Ramos (cell line): Measurements from ENCODE around the gene DARS2.

Source experiments
- in situ Hi-C: fragments of 300-500 bp; cut with MboI; formaldehyde crosslinking; loops from one replicate; pipeline ENCODE4 v1.14.3; 2022; ENCODE audit warnings: low sequenced_read_pairs; ENCODE audit not compliant: unreplicated experiment

Gene DARS2

GRCh38 chr1:173859547-173859946 is 35.1 kb downstream of the DARS2 start:
- in situ Hi-C loops = loop anchor here (25.0 kb wide), 1 partner anchor 1153 kb away; the partner anchor contains the start of gene MRPS14

- in situ Hi-C loops = loop anchor here (25.0 kb wide), 1 partner anchor 1152 kb away; the partner anchor contains the start of gene MRPS14
Measured at GRCh38 chr1:173860065-173860464, 35.6 kb downstream of the DARS2 start.

DNA sequence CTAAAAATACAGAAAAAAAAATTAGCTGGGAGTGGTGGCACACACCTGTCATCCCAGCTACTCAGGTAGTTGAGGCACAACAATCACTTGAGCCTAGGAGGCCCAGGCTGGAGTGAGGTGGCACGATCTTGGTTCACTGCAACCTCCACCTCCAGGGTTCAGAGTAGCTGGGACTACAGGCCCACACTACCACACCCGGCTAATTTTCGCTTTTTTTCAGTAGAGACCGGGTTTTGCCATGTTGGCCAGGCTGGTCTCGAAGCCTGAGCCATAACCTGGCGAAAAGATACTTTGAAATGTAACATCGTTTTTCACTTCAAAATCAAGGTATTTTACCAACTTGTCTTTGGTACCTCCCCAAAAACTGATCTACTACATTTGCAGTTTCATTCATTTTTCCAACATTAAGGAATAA is 37.3 kb downstream of the DARS2 start:
- in situ Hi-C loops = loop anchor here (25.0 kb wide), 1 partner anchor 1151 kb away; the partner anchor contains the start of gene MRPS14

DNA sequence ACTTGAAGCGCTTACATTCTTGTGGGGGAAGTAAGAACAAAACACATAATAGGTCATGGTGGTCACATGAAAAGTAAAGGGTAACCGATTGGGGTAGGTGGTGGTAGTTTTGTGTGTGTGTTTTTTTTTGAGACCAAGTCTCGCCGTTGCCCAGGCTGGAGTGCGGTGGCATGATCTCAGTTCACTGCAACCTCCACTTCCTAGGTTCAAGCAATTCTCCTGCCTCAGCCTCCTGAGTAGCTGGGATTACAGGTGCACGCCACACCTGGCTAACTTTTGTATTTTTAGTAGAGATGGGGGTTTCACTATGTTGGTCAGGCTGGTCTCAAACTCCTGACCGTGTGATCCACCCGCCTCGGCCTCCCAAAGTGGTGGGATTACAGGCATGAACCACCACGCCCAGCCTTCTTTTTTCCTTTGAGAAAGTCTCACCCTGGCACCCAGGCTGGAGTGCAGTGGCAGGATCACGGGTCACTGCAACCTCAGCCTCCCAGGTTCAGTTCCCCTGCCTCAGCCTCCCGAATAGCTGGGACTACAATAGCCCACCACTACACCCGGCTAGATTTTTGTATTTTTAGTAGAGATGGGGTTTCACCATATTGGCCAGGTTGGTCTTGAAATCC is 37.8 kb downstream of the DARS2 start:
- in situ Hi-C loops = loop anchor here (25.0 kb wide), 1 partner anchor 1150 kb away; the partner anchor contains the start of gene MRPS14

- in situ Hi-C loops = loop anchor here (25.0 kb wide), 1 partner anchor 1150 kb away; the partner anchor contains the start of gene MRPS14
Measured at GRCh38 chr1:173862769-173863223, 38.3 kb downstream of the DARS2 start.

DNA sequence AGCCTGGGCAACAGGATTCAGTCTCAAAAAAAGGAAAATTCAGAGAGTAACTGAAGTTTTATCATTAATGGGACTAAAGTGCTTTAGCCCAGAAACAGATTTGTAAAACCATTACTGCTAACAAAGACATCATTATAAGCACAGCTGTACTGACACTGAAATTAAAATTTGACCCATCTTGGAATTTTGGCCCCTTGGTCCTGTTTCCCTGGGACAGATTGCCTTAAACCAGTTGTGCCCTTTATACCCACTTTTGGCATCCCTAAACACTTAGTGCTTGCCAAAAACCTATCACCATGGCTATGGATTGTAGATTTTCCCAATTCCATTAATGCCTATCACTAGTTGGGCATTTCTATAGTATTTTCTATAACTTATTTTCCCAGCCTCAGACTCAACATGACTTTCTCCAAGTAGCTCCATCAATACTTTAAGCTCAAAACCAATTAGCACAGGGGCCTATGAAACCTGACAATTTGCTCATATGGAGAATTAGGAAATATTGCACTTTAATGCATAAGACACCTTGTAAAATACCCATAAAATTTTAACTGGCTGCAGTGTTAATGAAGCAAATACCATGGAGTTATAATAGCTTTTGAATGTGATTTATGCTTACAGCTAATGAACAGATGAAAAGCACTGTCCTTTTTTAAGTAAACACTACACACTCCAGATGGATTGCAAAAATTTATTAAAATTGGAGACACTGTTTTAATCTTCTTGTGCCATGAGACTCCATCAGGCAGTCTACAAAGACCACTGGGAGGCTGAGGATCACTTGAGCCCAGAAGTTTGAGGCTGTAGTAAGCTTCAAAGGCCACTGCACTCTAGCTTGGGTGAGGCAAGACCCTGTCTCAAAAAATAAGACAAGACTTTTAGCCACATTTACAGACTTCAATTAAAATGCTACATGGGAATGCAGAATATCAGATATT is 39.0 kb downstream of the DARS2 start:
- in situ Hi-C loops = loop anchor here (25.0 kb wide), 1 partner anchor 1149 kb away; the partner anchor contains the start of gene MRPS14

- in situ Hi-C loops = loop anchor here (25.0 kb wide), 1 partner anchor 1148 kb away; the partner anchor contains the start of gene MRPS14
Measured at GRCh38 chr1:173864179-173864867, 39.9 kb downstream of the DARS2 start.

- in situ Hi-C loops = loop anchor here (25.0 kb wide), 1 partner anchor 1147 kb away; the partner anchor contains the start of gene MRPS14
Measured at GRCh38 chr1:173865468-173866164, 41.1 kb downstream of the DARS2 start.

GRCh38 chr1:173866413-173867115 is 42.1 kb downstream of the DARS2 start:
- in situ Hi-C loops = loop anchor here (25.0 kb wide), 1 partner anchor 1146 kb away; the partner anchor contains the start of gene MRPS14

DNA sequence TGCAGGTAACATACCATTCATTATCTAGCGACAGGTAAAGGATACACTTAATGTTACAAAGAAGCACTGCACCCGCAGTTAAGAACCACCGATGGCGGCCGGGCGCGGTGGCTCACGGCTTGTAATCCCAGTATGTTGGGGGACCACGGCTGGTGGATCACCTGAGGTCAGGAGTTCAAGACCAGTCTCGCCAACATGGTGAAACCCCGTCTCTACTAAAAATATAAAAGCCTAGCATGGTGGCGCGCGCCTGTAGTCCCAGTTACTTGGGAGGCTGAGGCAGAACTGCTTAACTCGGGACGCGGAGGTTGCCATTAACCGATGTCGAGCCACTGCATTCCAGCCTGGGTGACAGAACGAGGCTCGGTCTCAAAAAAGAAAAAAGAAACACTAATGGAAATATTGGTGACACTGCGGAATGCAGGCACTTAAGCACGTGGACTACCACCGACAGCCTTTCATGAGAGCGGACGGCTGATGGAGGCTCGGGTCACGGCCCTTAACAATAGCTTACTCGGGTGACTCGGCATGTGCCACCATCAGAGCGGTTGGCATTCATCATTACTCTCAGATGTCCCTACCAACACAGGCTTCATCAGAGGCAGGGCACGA is 42.8 kb downstream of the DARS2 start:
- in situ Hi-C loops = loop anchor here (25.0 kb wide), 1 partner anchor 1145 kb away; the partner anchor contains the start of gene MRPS14

- in situ Hi-C loops = loop anchor here (25.0 kb wide), 1 partner anchor 1144 kb away; the partner anchor contains the start of gene MRPS14
Measured at GRCh38 chr1:173867753-173868265, 43.3 kb downstream of the DARS2 start, which contains the start of gene GAS5. Gene GAS5 (minus strand): TSS chr1:173867989.

GRCh38 chr1:173868266-173869020 is 44.0 kb downstream of the DARS2 start, which contains the start of gene ZBTB37:
Gene ZBTB37 (plus strand): TSS chr1:173868380. CDS start chr1:173870226, 1,846 bp downstream.
- in situ Hi-C loops = loop anchor here (25.0 kb wide), 1 partner anchor 1144 kb away; the partner anchor contains the start of gene MRPS14

- in situ Hi-C loops = loop anchor here (25.0 kb wide), 1 partner anchor 1143 kb away; the partner anchor contains the start of gene MRPS14
Measured at GRCh38 chr1:173869021-173869359, 44.5 kb downstream of the DARS2 start.

- in situ Hi-C loops = loop anchor here (25.0 kb wide), 1 partner anchor 1142 kb away; the partner anchor contains the start of gene MRPS14
Measured at GRCh38 chr1:173870252-173871075, 46.0 kb downstream of the DARS2 start.

GRCh38 chr1:173871091-173871490 is 46.6 kb downstream of the DARS2 start:
- in situ Hi-C loops = loop anchor here (25.0 kb wide), 1 partner anchor 1141 kb away; the partner anchor contains the start of gene MRPS14

DNA sequence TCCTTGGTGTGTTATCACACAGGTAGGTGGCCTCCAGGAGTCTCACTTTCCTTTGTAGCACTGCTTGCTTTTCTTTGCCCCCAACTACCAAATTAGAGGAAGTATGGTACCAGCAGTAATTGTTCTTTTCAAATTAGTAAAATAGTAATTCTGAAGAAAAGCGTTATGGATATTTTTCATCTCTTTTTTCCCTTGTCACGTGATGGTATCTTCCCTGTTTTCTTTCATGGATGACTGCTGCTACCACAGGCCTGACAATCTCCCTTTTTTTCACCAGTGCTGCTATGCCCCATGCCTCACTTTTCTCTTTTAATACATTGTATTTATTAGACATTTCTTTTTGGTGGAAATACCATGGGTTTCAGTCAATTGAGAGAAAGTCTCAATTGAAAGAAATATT is 47.0 kb downstream of the DARS2 start:
- in situ Hi-C loops = loop anchor here (25.0 kb wide), 1 partner anchor 1141 kb away; the partner anchor contains the start of gene MRPS14
